Transverse colon (tissue), 4 donors: ENCODE results near the gene KPTN. TPM values are rescaled to one million over a fixed set of nuclear protein-coding genes. Genes with fewer than 3 reads are reported as not detected.

Experiments
- DNase-seq: peaks from one replicate; pipeline ENCODE4 v3.0.0-alpha.2; 2019
- H3K27ac ChIP-seq, 4 donors: fragments of 200-600 bp; sonication (generic); 2 replicates each; pipeline ENCODE4 v1.5.1; 2016 to 2018; ENCODE audit warnings: inconsistent platforms in 4 of 4
- H3K27me3 ChIP-seq: fragments of 200-600 bp; sonication (generic); 2 replicates; pipeline ENCODE4 v1.5.1; 2017; ENCODE audit warnings: inconsistent platforms
- H3K36me3 ChIP-seq, 4 donors: fragments of 200-600 bp; sonication (generic); 2 replicates each; pipeline ENCODE4 v1.5.1; 2017 to 2019; ENCODE audit warnings: inconsistent platforms in 4 of 4
- H3K4me1 ChIP-seq, 4 donors: fragments of 200-600 bp; sonication (generic); 2 replicates each; pipeline ENCODE4 v1.5.1; 2017 to 2020; ENCODE audit warnings: inconsistent platforms in 4 of 4
- H3K4me3 ChIP-seq, 4 donors: fragments of 200-600 bp; sonication (generic); 1 replicate in 1 of 4; 2 replicates in 3 of 4; pipeline versions ENCODE4 v1.5.1 to v1.6.1; 2017 to 2019; ENCODE audit warnings: inconsistent platforms in 4 of 4
- H3K9me3 ChIP-seq, 2 donors: fragments of 200-600 bp; sonication (generic); 2 replicates each; pipeline ENCODE4 v1.5.1; 2017 to 2019; ENCODE audit warnings: inconsistent platforms in 2 of 2
- EP300 ChIP-seq: sonication (generic); formaldehyde crosslinking; IDR thresholded peaks from one replicate; pipeline ENCODE4 v1.6.1; 2017; ENCODE audit warnings: antibody characterized with exemption, low read depth
- POLR2A ChIP-seq: fragments of 450-650 bp; IDR thresholded peaks from one replicate; pipeline ENCODE4 v1.6.1; 2016; ENCODE audit warnings: antibody characterized with exemption, mild to moderate bottlenecking, moderate library complexity
- POLR2AphosphoS5 ChIP-seq, 3 donors: sonication (generic); formaldehyde crosslinking; IDR thresholded peaks; one replicate each; pipeline ENCODE4 v1.6.1; 2016; ENCODE audit warnings: antibody characterized with exemption in 3 of 3
- WGBS, 2 donors: methylation state at CpG; one replicate each; pipeline ENCODE4 v1.1.5; 2018; ENCODE audit warnings: low coverage in 1 of 2; 5-methylcytosine and 5-hydroxymethylcytosine counted together
- in situ Hi-C, 4 donors: fragments of 200-750 bp; cut with MboI; loops; one replicate each; pipeline versions ENCODE4 v1.15.0 to v1.15.1; 2017; ENCODE audit warnings: low sequenced_read_pairs in 3 of 4, low pct_ligation_motif_present in 1 of 4, low pct_unique_long_range_greater_than_20kb in 1 of 4
- intact Hi-C: fragments of 100-400 bp; cut with DNase I; formaldehyde crosslinking; loops from one replicate; pipeline ENCODE4 v1.15.1; 2023; ENCODE audit warnings: low total_unique reads
- total RNA-seq, 4 donors: library from RNA; depleted of rRNA; stranded (reverse); fragments of >200 nt; gene quantifications; one replicate each; pipeline ENCODE4 v1.1.0, GENCODE V29; 2016
- TF ChIP-seq, protein P1 (sequence below), 5 experiments: fragments of 200-600 bp in 3 of 5; fragments of 450-650 bp in 2 of 5; sonication (generic) in 3 of 5; IDR thresholded peaks; 1 replicate in 2 of 5; 2 replicates in 3 of 5; pipeline ENCODE4 v1.5.1; 2016 to 2017; ENCODE audit warnings: antibody characterized with exemption in 5 of 5, inconsistent platforms in 3 of 5, mild to moderate bottlenecking in 2 of 5, moderate library complexity in 1 of 5

KPTN gene
- total RNA-seq, 4 donors from 2014 or later: 2.2 to 5.7 (median 3.3) TPM; not detected in 1

GRCh38 chr19:47438793-47439220 is 45.2 kb downstream of the KPTN start:
- DNase-seq: no peak
- in situ Hi-C loops: loop anchor here (5.0 to 10.0 kb wide), 4 partner anchors 76 to 268 kb away; partner anchors contain the start of gene NAPA (in 1 of the 4)
- H3K4me1 ChIP-seq: no peaks in the 10 kb centered on the region
- 45% methylated on average over 5 of the region's 5 CpGs; no CpG with 5 or more reads in 1 of the 2 donors for WGBS, 2 donors
- H3K9me3 ChIP-seq: no peaks in the 10 kb centered on the region
- H3K36me3 ChIP-seq: no peaks in the 10 kb centered on the region
- TF ChIP-seq, protein P1, sequence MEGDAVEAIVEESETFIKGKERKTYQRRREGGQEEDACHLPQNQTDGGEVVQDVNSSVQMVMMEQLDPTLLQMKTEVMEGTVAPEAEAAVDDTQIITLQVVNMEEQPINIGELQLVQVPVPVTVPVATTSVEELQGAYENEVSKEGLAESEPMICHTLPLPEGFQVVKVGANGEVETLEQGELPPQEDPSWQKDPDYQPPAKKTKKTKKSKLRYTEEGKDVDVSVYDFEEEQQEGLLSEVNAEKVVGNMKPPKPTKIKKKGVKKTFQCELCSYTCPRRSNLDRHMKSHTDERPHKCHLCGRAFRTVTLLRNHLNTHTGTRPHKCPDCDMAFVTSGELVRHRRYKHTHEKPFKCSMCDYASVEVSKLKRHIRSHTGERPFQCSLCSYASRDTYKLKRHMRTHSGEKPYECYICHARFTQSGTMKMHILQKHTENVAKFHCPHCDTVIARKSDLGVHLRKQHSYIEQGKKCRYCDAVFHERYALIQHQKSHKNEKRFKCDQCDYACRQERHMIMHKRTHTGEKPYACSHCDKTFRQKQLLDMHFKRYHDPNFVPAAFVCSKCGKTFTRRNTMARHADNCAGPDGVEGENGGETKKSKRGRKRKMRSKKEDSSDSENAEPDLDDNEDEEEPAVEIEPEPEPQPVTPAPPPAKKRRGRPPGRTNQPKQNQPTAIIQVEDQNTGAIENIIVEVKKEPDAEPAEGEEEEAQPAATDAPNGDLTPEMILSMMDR (IDR thresholded peaks at IDR 0.05): no peak
- TF ChIP-seq EP300 (no peak), POLR2AphosphoS5 (IDR thresholded peaks at IDR 0.05) (no peak), POLR2A (no peak)
- intact Hi-C loops: no loop called here
- H3K27ac ChIP-seq: no peak overlapping the region
- no peak overlapping the region for H3K4me3 ChIP-seq
- peaks cover 61% of the 10 kb centered on the region for H3K27me3 ChIP-seq

GRCh38 chr19:47437500-47437899 is 46.5 kb downstream of the KPTN start:
- in situ Hi-C loops: loop anchor here (5.0 to 10.0 kb wide), 4 partner anchors 77 to 270 kb away; partner anchors contain the start of gene NAPA (in 1 of the 4)
- Histone ChIP-seq H3K27ac (no peak overlapping the region), H3K4me3 (no peak overlapping the region), H3K4me1 (no peaks in the 10 kb centered on the region), H3K9me3 (no peaks in the 10 kb centered on the region), H3K36me3 (no peaks in the 10 kb centered on the region), H3K27me3 (peaks cover 57% of the 10 kb centered on the region)
- 32 to 55% methylated on average over 5 to 12 of the region's 12 CpGs for WGBS, 2 donors
- intact Hi-C loops: loop anchor here (2.0 kb wide), 2 partner anchors 261 to 269 kb away; no protein-coding TSS in a partner anchor
- TF ChIP-seq POLR2A (no peak), POLR2AphosphoS5 (IDR thresholded peaks at IDR 0.05) (no peak), EP300 (no peak)
- DNase-seq: no peak

- no peaks in the 10 kb centered on the region for H3K9me3 ChIP-seq
- H3K27me3 ChIP-seq: peaks cover 57% of the 10 kb centered on the region
- no peak for TF ChIP-seq POLR2A
- TF ChIP-seq, protein P1 (IDR thresholded peaks at IDR 0.05): peak; percentile 88 to 93 (median 90)
- WGBS, 2 donors: 32 to 52% methylated on average over 9 to 17 of the region's 17 CpGs
- no peak overlapping the region for H3K27ac ChIP-seq
- H3K36me3 ChIP-seq: no peaks in the 10 kb centered on the region
- in situ Hi-C loops: loop anchor here (5.0 to 10.0 kb wide), 4 partner anchors 78 to 270 kb away; partner anchors contain the start of gene NAPA (in 1 of the 4)
- H3K4me3 ChIP-seq: no peak overlapping the region
- intact Hi-C loops: loop anchor here (2.0 kb wide), 2 partner anchors 262 to 270 kb away; no protein-coding TSS in a partner anchor
- H3K4me1 ChIP-seq: no peaks in the 10 kb centered on the region
- DNase-seq: peak; percentile 85
These were observed 47.2 kb downstream of the KPTN start for GRCh38 chr19:47436712-47437401.

DNA sequence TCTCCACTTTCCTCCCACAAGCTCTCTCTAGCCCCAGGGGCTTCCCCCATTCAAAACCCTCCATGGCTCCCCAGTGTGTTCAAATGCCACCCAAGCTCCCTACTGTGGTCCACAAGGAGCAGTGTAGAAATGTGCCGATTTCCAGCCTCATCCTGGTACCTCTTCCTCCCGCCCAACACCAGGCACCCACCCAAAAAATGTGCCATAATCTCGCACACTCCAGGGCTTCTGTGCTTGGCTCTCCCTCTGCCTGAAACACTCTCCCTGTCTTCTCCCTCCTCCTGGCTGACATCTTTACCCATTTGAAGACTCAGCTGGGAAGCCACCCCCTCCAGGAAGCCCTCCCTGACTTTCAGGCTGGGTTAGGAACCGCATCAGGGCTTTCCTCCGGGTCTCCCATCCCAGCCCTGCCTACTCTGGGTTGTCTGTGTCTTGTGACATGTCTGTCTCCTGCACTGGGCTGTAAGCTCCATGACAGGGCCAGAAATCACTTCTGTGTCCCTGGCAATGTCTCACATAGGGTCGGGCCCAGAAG is 48.1 kb downstream of the KPTN start:
- Histone ChIP-seq H3K4me1 (no peaks in the 10 kb centered on the region), H3K36me3 (no peaks in the 10 kb centered on the region), H3K27ac (no peak overlapping the region), H3K27me3 (peaks cover 57% of the 10 kb centered on the region), H3K4me3 (no peak overlapping the region), H3K9me3 (no peaks in the 10 kb centered on the region)
- in situ Hi-C loops: loop anchor here (5.0 to 10.0 kb wide), 4 partner anchors 79 to 271 kb away; partner anchors contain the start of gene NAPA (in 1 of the 4)
- 77 to 87% methylated on average over 3 to 6 of the region's 6 CpGs for WGBS, 2 donors
- intact Hi-C loops: loop anchor here (2.0 kb wide), 2 partner anchors 263 to 271 kb away; no protein-coding TSS in a partner anchor
- TF ChIP-seq EP300: no peak
- no peak for TF ChIP-seq POLR2A
- no peak for DNase-seq

DNA sequence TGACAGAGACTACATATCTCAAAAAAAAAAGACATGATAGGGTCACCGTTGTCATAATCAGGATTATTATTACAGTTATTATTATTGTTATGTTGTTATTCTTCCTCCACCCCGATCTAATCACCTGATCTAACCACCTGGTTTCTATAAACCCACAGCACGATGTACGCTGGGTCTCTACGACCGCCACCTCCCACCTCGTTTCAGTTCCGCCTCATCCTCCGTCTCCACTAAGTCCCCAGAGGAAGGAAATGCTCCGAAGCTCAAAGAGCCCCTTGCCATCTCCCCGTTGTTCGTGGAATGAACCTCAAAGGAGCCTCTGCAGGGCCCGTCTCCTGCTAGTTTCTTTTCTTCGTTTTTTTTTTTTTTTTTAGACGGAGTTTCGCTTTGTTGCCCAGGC is 48.8 kb downstream of the KPTN start:
- TF ChIP-seq POLR2AphosphoS5 (IDR thresholded peaks at IDR 0.05): no peak
- no peak for TF ChIP-seq POLR2A
- TF ChIP-seq, protein P1 (IDR thresholded peaks at IDR 0.05): no peak
- no peak for TF ChIP-seq EP300
- H3K36me3 ChIP-seq: no peaks in the 10 kb centered on the region
- in situ Hi-C loops: loop anchor here (5.0 to 10.0 kb wide), 4 partner anchors 80 to 272 kb away; partner anchors contain the start of gene NAPA (in 1 of the 4)
- no peak overlapping the region for H3K27ac ChIP-seq
- H3K27me3 ChIP-seq: peaks cover 64% of the 10 kb centered on the region
- no peak for DNase-seq
- H3K4me3 ChIP-seq: no peak overlapping the region
- WGBS, 2 donors: 46 to 50% methylated on average over 11 to 16 of the region's 16 CpGs
- peaks cover 0 to 4% (median 4%) of the 10 kb centered on the region in 4 donors for H3K4me1 ChIP-seq
- intact Hi-C loops: no loop called here
- no peaks in the 10 kb centered on the region for H3K9me3 ChIP-seq
